A673 (cell line): ENCODE data around the gene GUK1. TPM values are rescaled to one million over a fixed set of nuclear protein-coding genes. Genes with fewer than 3 reads are reported as not detected.

Experiments
- BruUV-seq: library from RNA; stranded (reverse); fragments of 400-500 nt; replicated peaks from 2 replicates; lab custom pipeline; 2021; lab: Mats Ljungman, UMichigan
- CTCF ChIA-PET: fragments of 300-600 bp; sonication (Branson Sonifier 250); formaldehyde crosslinking; loops from one replicate; lab custom pipeline; 2022; ENCODE audit warnings: antibody characterized with exemption; lab: Charles Lee
- POLR2A ChIA-PET: fragments of 300-600 bp; sonication (Branson Sonifier 250); formaldehyde crosslinking; loops from one replicate; lab custom pipeline; 2022; ENCODE audit warnings: antibody characterized with exemption; ENCODE audit not compliant: low non-redundant PET; lab: Charles Lee
- DNase-seq: peaks from one replicate; pipeline ENCODE4 v3.0.0-alpha.2; 2015; ENCODE audit warnings: low spot score
- H3K27ac ChIP-seq: fragments of 200-600 bp; sonication (generic); 2 replicates; pipeline ENCODE4 v1.5.1; 2016; ENCODE audit warnings: mixed run types, low read depth, mild to moderate bottlenecking, mixed read lengths, antibody characterized with exemption, low read length; ENCODE audit not compliant: poor library complexity, severe bottlenecking
- H3K27me3 ChIP-seq: fragments of 200-600 bp; sonication (generic); replicated peaks from 2 replicates; pipeline ENCODE4 v1.6.1; 2017; ENCODE audit warnings: mixed run types, low read depth, mild to moderate bottlenecking, mixed read lengths, antibody characterized with exemption, low read length; ENCODE audit not compliant: insufficient read depth, poor library complexity
- H3K36me3 ChIP-seq: fragments of 200-600 bp; sonication (generic); 2 replicates; pipeline ENCODE4 v1.6.1; 2016; ENCODE audit warnings: mixed run types, mild to moderate bottlenecking, mixed read lengths, antibody characterized with exemption, low read length; ENCODE audit not compliant: insufficient read depth, poor library complexity, severe bottlenecking
- H3K4me1 ChIP-seq: fragments of 200-600 bp; sonication (generic); 2 replicates; pipeline ENCODE4 v1.6.1; 2017; ENCODE audit warnings: mixed run types, mild to moderate bottlenecking, mixed read lengths, antibody characterized with exemption, low read length; ENCODE audit not compliant: insufficient read depth, poor library complexity, severe bottlenecking
- H3K4me3 ChIP-seq: fragments of 200-600 bp; sonication (generic); 2 replicates; pipeline ENCODE4 v1.5.1; 2016; ENCODE audit warnings: low read depth, mixed run types, mild to moderate bottlenecking, mixed read lengths, low read length; ENCODE audit not compliant: poor library complexity, severe bottlenecking
- H3K9me3 ChIP-seq: fragments of 200-600 bp; sonication (generic); 2 replicates; pipeline ENCODE4 v1.6.1; 2016; ENCODE audit warnings: mixed run types, low read depth, mild to moderate bottlenecking, mixed read lengths, antibody characterized with exemption, low read length; ENCODE audit not compliant: poor library complexity, severe bottlenecking
- CTCF ChIP-seq: fragments of 300-800, 200-600 bp; sonication (generic); conservative IDR thresholded peaks from 2 replicates; pipeline ENCODE4 v1.5.1; 2017; ENCODE audit warnings: low read depth, mild to moderate bottlenecking, antibody characterized with exemption, low read length, moderate library complexity, mixed read lengths
- EZH2 ChIP-seq: fragments of 200-600 bp; sonication (generic); IDR thresholded peaks from 2 replicates; pipeline ENCODE4 v1.6.1; 2017; ENCODE audit warnings: borderline replicate concordance, low read depth, mild to moderate bottlenecking, mixed read lengths, antibody characterized with exemption, low read length; ENCODE audit not compliant: poor library complexity, severe bottlenecking
- intact Hi-C: fragments of 100-400 bp; cut with micrococcal nuclease; formaldehyde crosslinking; loops from one replicate; pipeline ENCODE4 v1.10.0; 2022; ENCODE audit not compliant: unreplicated experiment
- total RNA-seq: library from RNA; stranded (reverse); gene quantifications from 2 replicates; pipeline ENCODE4 v1.2.3, GENCODE V29; 2021

The GUK1 gene
- total RNA-seq, 1 experiment from 2014 or later, result 130 TPM

- H3K27me3 ChIP-seq, result peaks cover 15% of the 10 kb centered on the region
- intact Hi-C loops, result no loop called here
- H3K4me1 ChIP-seq, result peaks cover 11% of the 10 kb centered on the region
- CTCF ChIA-PET, result no interaction called here
- no peak overlapping the region for H3K4me3 ChIP-seq
- H3K36me3 ChIP-seq, result no peaks in the 10 kb centered on the region
- H3K27ac ChIP-seq, result no peak overlapping the region
- H3K9me3 ChIP-seq, result no peaks in the 10 kb centered on the region
- DNase-seq, result no peak
- no TSS peak for BruUV-seq
- POLR2A ChIA-PET, result no interaction called here
- no peak for TF ChIP-seq EZH2
- no peak for TF ChIP-seq CTCF
Observed at GRCh38 chr1:228163007-228163753, 23.1 kb downstream of the GUK1 start.

GRCh38 chr1:228163776-228164519 lies 23.9 kb downstream of the GUK1 start:
- no peaks in the 10 kb centered on the region for H3K9me3 ChIP-seq
- ChIA-PET POLR2A (no interaction called here), CTCF (no interaction called here)
- H3K27ac ChIP-seq, result no peak overlapping the region
- no peak overlapping the region for H3K4me3 ChIP-seq
- DNase-seq, result no peak
- no TSS peak for BruUV-seq
- no peak for TF ChIP-seq EZH2
- no peak for TF ChIP-seq CTCF
- peaks cover 9% of the 10 kb centered on the region for H3K27me3 ChIP-seq
- intact Hi-C loops, result no loop called here
- H3K36me3 ChIP-seq, result no peaks in the 10 kb centered on the region
- peaks cover 11% of the 10 kb centered on the region for H3K4me1 ChIP-seq

GRCh38 chr1:228164561-228165371 lies 24.7 kb downstream of the GUK1 start:
- no peaks in the 10 kb centered on the region for H3K9me3 ChIP-seq
- CTCF ChIA-PET, result interaction anchor here (0.6 to 1.9 kb wide), 5 partner anchors 12 to 166 kb away, joined by 3 to 13 read pairs (median 4); no protein-coding TSS in a partner anchor
- no peak for DNase-seq
- H3K4me3 ChIP-seq, result peak overlapping the region; percentile 80
- no peaks in the 10 kb centered on the region for H3K36me3 ChIP-seq
- intact Hi-C loops, result no loop called here
- H3K27me3 ChIP-seq, result peaks cover under 1% of the 10 kb centered on the region
- BruUV-seq, result TSS peak; percentile 94
- POLR2A ChIA-PET, result no interaction called here
- H3K4me1 ChIP-seq, result peaks cover 11% of the 10 kb centered on the region
- peak overlapping the region; percentile 100 for H3K27ac ChIP-seq
- TF ChIP-seq EZH2 (no peak), CTCF (no peak)
